ENCODE data around the gene TMEM151A.
A peak's percentile ranks its signal among the peaks of the same experiment; 100 is the strongest.
"Not testable (repeated sequence)": the region's sequence is repeated elsewhere in the genome, so short reads cannot be mapped to it uniquely, and the experiment has no call there.

TMEM151A gene

DNA sequence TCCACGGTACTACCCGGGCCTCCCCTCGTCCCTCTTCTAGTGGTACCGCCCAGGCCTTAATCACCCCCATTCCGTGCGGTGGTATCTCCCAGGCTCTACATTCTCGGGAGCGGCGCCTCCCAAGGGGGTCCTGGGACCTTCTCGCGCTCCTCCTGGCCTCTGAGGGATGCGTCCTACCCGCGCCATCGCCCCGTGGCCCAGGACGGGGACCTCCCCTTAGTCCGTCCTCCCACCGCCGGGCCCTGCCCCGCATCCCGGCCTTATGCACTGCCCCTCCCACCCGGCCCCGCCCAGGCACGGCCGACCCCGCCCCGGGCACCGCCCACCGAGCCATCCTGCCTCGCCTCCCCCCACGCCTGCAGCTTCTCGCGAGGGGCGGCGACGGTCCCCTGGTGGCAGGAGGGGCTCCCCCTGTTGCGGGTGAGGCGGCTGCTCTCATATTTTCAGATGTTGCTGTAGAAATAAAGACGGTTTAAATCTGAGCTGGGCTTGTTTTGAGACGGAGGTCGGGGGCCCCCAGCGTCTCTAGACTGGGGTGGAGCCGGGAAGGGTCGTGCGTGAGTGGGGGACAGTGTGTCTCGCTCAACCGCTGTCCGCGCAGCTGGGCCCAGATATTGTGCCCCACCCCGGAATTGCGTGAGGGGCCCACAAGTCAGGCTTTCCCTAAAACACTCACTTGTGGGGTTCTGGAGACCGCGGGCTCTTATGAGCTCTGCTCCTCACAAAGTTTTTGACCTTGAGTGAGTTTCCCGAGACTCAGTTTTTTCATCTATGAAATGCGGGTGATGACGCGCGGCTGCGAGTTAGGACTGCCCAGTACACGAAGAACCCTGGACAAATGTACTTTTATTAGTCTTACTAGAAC, 24.1 kb upstream of the TMEM151A start:
- peak; percentile 54 to 56 for ATAC-seq

GRCh38 chr11:66268244-66268951, 23.3 kb upstream of the TMEM151A start, which contains the start of gene RAB1B:
TSS of gene RAB1B (plus strand) at chr11:66268639. CDS start at chr11:66268680, 41 bp downstream.
- peak; percentile 89 to 91 for ATAC-seq

DNA sequence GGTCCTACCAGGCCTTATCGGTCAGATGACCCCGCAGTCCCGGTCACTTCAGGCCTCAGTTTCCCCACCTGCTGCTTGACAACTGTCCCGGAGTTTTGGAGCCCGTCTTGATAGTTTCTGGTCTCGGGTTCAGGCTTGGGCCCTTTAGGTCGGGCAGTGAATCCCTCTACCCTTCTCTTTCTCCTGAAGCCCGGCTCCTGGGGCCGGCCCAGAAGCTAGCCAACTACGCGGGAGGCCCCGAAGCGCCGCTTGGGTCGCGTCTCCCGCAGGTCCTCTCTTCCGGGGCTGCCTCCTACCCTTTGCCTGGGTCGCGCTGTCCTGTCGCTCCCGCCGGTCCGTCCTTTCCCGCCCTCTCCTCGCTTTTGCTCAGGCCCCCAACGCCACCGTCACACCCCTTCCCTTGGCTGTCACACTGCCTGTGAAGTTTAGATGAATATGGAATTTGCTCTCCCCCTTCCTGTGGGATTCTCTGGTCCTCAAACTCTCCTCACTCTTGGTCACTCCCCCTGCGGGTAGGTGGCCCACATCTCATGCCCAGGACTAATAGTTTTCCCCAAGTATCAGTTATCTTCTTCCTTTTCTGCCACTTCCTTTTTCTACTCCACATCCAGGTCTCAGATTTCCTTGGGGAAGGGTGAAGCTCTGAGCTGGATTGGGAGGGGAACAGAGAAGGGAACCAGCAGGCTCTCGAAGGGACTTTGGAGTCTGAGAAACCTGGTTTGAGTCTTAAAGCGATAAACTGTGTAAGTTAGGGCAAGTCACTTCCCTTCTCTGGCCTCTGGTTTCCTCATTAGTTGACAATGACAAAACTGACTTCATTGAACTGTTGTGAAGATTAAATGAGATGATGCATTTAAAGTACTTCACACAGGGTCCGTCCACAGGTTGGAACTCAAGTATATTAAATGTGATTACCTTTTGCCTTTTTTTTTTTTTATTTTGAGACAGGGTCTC, 22.5 kb upstream of the TMEM151A start:
- no peak for ATAC-seq

- no peak for ATAC-seq
Observed at GRCh38 chr11:66271816-66272215, 19.9 kb upstream of the TMEM151A start.

GRCh38 chr11:66272596-66272995, 19.1 kb upstream of the TMEM151A start:
- no peak for ATAC-seq

- ATAC-seq, result no peak
Observed at GRCh38 chr11:66274219-66274618, 17.5 kb upstream of the TMEM151A start.

DNA sequence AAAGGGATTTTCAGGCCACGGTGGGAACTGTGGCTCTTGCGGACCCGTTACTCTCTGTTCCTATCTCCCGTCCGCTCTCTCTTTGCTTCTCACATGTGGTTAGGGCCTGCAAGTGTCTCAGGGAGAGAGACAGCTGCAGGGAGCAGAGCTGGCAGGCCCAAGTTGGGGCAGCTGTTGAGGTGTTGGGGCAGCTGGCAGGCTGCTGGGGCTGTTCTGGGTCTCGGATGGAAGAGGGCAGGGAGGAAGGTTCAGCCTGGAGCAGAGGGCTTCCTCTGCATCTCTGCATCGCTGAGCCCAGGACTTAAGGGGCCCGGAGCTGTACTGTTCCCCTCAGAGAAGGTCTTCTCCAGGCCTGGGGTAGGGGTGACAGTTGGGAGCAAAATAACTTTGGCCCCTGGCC, 16.3 kb upstream of the TMEM151A start:
- no peak for ATAC-seq

DNA sequence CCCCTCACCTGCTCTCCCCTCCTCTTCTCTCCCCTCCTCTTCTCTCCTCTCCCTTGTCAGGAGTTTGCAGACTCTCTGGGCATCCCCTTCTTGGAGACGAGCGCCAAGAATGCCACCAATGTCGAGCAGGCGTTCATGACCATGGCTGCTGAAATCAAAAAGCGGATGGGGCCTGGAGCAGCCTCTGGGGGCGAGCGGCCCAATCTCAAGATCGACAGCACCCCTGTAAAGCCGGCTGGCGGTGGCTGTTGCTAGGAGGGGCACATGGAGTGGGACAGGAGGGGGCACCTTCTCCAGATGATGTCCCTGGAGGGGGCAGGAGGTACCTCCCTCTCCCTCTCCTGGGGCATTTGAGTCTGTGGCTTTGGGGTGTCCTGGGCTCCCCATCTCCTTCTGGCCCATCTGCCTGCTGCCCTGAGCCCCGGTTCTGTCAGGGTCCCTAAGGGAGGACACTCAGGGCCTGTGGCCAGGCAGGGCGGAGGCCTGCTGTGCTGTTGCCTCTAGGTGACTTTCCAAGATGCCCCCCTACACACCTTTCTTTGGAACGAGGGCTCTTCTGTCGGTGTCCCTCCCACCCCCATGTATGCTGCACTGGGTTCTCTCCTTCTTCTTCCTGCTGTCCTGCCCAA, 15.6 kb upstream of the TMEM151A start:
- no peak for ATAC-seq

- ATAC-seq, result not testable (repeated sequence)
Observed at GRCh38 chr11:66276619-66277018, 15.1 kb upstream of the TMEM151A start.

DNA sequence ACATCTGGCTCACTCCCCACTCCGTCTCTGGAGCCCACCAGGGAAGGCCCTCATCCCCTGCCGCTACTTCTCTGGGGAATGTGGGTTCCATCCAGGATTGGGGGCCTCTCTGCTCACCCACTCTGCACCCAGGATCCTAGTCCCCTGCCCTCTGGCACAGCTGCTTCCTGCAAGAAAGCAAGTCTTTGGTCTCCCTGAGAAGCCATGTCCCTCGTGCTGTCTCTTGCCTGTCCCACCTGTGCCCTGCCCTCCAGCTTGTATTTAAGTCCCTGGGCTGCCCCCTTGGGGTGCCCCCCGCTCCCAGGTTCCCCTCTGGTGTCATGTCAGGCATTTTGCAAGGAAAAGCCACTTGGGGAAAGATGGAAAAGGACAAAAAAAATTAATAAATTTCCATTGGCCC, 14.6 kb upstream of the TMEM151A start:
- ATAC-seq, result not testable (repeated sequence)

GRCh38 chr11:66277471-66278362, 14.0 kb upstream of the TMEM151A start, which contains the start of gene CNIH2:
TSS of gene CNIH2 (plus strand) at chr11:66278175. CDS start at chr11:66278457, 282 bp downstream.
- ATAC-seq, result peak; percentile 36 to 44

GRCh38 chr11:66278363-66279091, 13.2 kb upstream of the TMEM151A start:
- no peak for ATAC-seq

- ATAC-seq, result no peak
Observed at GRCh38 chr11:66279092-66279734, 12.5 kb upstream of the TMEM151A start.

DNA sequence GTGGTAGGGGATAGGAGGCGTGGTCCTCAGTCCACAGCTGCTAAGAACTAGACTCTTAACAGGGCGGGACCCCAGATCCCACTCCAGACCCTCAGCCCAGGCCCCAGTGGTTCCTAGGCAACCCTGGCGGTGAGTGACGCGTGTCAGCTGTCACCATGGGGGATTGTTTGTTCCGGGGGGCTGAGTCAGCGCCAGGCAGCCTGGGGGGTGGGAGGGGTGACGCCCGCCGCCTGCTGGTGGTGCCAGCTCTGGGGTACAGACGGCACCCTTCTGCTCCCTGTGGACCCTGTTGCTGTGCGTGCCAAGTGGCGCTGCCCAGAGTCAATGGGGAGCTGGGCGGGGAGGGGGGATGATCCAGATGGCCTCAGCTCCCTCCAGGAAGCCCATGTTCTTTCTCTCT, 11.3 kb upstream of the TMEM151A start:
- no peak for ATAC-seq

DNA sequence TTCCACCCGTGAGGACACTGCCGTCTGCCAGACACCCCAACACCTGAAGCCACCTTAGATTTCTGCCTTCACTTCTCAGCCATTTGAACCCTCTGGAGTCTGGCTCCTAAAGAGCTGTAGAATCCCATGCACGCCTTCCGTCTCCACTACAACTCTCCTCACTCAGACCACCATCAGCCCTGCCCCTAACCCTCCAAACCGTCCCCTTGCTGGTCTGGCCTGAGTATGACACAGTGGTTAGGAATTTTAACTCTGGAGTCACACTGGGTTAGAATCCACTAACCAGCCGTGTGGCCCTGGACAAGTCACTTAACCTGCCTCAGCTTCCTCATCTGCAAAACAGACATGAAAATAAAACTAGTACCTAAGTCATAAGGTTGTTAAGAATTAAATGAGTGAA, 10.7 kb upstream of the TMEM151A start:
- no peak for ATAC-seq

DNA sequence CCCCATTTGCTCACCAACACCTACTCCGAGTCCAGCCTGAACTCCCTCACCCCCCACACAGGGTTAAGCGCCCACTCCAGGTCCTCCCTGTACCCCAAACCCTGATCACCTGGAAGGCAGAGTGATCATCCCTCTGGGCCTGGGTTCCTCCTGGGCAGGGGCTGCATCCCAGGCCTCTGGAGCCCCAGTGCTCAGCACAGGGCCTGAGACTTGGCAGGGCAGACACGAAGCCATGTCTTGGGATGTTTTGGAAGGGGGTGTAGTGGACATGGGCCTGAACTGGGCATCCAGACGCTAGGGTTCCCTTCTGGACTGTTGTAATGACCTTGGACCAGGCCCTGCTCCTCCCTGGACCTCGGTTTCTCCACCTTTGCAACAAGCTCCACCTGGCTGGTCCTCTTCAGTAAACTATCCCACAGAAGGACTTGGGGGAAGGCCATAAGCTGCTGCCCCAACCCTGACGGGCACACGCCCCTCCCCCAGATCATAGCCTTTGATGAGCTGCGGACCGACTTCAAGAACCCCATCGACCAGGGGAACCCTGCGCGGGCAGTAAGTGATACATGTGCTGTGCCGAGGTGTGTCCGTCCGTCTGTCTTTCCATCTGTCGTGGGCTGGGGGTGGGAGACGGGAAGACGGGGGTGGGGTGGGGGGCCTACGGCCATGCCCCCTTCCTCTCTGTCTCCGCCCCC, 9.8 kb upstream of the TMEM151A start:
- no peak for ATAC-seq

- ATAC-seq, result peak; percentile 91
Observed at GRCh38 chr11:66282468-66283455, 8.9 kb upstream of the TMEM151A start.
